LNCaP clone FGC (cell line): ENCODE results near the gene FGFR4.

Experiments used
- DNase-seq: peaks from one replicate; pipeline ENCODE4 v3.0.0-alpha.2; 2011; ENCODE audit warnings: low read depth
- H3K4me3 ChIP-seq: 2 replicates; pipeline ENCODE4 v1.5.1; 2011; ENCODE audit warnings: mild to moderate bottlenecking, low read depth, low read length, control low read depth
- TF ChIP-seq, protein P1 (sequence below): IDR thresholded peaks from 2 replicates; pipeline ENCODE4 v1.5.1; 2012; ENCODE audit warnings: mild to moderate bottlenecking; ENCODE audit not compliant: control insufficient read depth, insufficient read depth; ENCODE audit errors: extremely low read depth

Gene FGFR4

DNA sequence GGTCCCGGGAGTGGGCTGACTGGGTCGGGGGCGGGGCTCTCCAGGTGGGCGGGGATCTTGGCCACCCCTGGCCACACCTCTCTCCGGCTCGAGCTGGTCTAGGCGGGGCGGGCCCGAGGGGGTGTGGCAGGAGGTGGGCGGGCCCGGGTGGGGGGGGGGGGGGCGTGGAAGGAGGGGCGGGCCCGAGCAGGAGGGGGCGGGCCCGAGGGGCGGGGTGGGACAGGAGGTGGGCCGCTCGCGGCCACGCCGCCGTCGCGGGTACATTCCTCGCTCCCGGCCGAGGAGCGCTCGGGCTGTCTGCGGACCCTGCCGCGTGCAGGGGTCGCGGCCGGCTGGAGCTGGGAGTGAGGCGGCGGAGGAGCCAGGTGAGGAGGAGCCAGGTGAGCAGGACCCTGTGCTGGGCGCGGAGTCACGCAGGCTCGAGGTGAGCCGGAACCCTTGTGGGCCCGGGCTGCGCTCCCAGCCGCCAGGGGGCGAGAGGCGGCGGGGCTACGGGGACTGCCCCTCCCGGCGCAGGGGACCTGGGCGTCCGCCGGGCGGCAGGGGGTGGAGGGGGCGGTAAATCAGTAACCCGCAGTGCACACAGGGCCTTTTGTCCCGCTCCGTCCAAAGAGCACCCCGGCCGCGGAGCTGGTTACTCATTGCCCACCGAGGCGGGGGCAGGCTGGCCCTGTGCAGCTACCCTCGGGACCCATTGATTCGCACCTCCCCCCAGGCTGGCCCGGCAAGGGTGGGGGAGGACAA, at the start of gene FGFR4:
Gene FGFR4, plus strand, starts transcription at position 262 of the 744 bp plus-strand sequence. CDS start 2,688 bp downstream, outside the sequence.
- peak; percentile 11 for DNase-seq
- TF ChIP-seq, protein P1, sequence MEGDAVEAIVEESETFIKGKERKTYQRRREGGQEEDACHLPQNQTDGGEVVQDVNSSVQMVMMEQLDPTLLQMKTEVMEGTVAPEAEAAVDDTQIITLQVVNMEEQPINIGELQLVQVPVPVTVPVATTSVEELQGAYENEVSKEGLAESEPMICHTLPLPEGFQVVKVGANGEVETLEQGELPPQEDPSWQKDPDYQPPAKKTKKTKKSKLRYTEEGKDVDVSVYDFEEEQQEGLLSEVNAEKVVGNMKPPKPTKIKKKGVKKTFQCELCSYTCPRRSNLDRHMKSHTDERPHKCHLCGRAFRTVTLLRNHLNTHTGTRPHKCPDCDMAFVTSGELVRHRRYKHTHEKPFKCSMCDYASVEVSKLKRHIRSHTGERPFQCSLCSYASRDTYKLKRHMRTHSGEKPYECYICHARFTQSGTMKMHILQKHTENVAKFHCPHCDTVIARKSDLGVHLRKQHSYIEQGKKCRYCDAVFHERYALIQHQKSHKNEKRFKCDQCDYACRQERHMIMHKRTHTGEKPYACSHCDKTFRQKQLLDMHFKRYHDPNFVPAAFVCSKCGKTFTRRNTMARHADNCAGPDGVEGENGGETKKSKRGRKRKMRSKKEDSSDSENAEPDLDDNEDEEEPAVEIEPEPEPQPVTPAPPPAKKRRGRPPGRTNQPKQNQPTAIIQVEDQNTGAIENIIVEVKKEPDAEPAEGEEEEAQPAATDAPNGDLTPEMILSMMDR = peak; percentile 52
- peak within 1 kb of the TSS; percentile 54 for H3K4me3 ChIP-seq

DNA sequence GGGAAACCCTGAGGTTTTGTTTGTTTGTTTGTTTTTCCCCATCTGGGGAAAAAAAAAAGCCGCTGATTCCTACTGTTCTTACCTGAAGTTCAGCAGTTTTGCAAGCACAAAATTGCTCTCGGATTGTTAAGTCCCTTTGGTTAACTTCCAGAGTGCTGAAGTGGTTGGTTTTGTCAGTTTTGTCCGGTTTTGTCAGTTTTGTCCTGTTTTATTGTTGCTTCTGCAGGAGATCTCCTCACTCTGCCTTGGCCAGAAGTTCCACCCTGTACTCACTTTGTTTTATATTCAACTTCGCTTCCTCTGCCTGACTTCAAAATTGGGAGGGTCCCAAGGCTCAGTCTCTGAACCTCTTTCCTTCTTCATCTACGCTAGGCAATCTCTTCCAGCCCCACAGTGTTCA, 49.8 kb upstream of the FGFR4 start:
- TF ChIP-seq, protein P1 = no peak
- no peak overlapping the region for H3K4me3 ChIP-seq
- DNase-seq = no peak

DNA sequence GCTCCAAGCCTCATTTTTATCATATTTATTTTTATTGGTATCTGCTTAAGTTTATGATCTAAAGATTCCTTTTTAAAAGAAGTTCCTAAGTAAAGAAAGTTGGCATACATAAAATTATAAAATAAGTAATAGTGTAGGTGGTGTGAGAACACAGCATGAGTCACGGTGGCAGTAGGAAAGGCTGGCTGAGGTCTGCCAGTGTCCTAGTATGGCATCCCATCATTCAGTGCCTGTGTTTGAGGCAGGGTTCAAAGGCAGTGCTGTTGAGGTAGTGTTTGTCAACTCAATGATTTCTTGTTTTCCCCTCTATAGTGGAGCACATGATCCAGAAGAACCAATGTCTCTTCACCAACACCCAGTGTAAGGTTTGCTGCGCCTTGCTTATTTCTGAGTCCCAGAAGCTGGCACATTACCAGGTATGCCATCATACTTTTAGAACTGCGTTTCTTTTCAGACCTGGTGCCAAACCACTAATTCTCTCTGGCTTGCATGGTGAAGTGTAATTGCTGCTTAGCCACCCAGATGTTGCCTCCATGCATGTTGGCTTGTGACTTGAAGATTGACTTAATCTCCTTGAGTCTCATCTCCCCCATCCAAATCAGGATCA, 45.8 kb upstream of the FGFR4 start:
- no peak for DNase-seq
- TF ChIP-seq, protein P1 = no peak
- H3K4me3 ChIP-seq = no peak overlapping the region

DNA sequence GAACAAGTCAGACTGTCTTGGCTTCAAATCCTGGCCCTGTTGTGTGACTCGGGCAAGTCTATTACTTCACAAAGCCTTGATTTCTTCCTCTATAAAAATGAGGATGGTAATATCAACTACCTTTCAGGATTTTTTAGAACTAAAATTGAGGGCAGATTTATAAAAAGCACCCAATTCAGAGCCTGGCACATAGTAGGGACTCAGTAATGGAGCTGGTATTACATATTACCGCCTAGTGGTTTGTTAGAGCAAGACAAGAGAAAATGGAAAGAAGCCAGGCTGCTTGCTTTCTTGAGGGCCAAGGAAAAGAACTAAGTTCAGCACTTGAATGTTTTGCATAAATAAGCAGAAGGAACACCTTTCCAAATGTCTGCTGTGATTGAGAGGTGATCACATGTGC, 44.8 kb upstream of the FGFR4 start:
- no peak overlapping the region for H3K4me3 ChIP-seq
- TF ChIP-seq, protein P1 = no peak
- DNase-seq = no peak

DNA sequence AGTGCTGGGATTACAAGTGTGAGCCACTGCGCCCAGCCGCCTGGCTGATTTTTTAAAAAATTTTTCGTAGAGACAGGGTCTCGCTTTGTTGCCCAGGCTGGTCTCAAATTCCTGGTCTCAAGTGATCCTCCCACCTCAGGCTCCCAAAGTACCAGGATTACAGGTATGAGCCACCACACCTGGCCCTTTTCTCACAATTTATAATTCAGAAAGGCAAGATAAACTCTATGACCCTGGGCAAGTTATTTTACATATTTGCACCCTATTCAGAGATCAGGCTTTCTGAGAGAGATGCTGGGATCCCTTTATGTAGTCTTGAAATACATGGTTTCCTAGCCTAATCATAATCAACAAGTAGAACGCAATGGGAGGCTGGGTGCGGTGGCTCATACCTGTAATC, 43.6 kb upstream of the FGFR4 start:
- TF ChIP-seq, protein P1 = no peak
- no peak overlapping the region for H3K4me3 ChIP-seq

DNA sequence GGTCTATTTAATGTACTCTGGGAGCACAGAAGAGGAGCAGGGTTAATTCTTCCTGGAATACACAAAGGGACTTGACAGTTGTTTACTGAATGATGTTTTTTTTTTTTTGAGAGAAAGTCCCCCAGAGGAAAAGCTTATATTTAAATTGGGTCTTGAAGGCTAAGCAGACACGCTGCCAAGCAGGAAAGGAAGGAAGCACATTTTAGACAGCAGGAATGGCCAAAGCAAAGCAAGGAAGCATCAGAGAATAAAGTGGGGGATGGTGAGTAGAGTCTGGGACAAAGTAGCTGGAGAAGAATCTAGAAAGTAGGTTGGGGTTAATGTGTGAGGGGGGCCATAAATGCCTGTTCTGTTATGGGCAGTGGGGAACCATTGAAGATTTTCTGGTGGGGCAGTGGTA, 42.8 kb upstream of the FGFR4 start:
- no peak overlapping the region for H3K4me3 ChIP-seq
- no peak for DNase-seq
- TF ChIP-seq, protein P1 = no peak

More for the DNA sequence above, 43.6 kb upstream of the FGFR4 start:
- DNase-seq = no peak
